HG03442 (cell line): ENCODE results near the gene DCLK1.

ENCODE experiments used
- ATAC-seq: cut with Tn5 transposase; IDR thresholded peaks from one replicate; pipeline ENCODE4 v1.9.1; 2021; ENCODE audit warnings: mild to moderate bottlenecking, moderate library complexity; ENCODE audit not compliant: unreplicated experiment

DCLK1 gene

DNA sequence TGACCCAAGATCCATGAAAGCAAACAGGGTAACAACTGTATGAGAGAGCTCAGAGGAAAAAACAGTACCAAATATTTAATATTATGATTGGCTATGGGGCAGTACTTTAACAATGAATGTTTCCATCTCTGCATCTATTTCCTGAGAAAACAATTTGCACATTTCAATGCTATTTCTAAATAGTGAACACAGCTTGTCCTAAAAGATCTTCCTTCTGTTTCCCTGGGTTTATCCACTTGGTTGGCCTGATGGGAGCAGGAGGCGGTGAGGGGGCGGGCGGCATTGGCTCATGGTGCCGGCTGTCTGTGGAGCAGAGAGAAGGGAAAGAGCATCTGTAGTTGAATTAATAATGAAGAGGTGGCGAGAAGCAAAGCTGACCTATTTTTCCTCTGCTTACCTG, 291.4 kb downstream of the DCLK1 start:
- no peak for ATAC-seq

- no peak for ATAC-seq
Observed at GRCh38 chr13:35838356-35838755, 292.8 kb downstream of the DCLK1 start.

DNA sequence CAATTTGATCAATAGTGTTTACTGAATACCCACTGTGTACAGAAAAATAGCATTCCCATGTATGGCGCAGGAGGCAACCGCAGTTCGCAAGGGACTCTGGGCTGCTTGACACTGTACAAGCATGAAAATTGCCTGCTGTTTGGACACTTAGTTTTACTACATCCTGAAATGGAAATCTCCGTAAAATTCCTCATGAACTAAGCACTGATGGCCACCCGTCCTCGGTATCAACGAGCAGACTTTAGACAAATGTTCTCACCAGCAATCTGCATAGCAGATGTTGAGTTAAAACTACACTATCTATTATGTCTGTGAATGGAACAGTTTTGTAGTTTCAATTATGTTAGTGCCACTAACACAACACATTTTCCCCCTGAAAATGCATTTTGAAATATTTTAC, 294.7 kb downstream of the DCLK1 start:
- no peak for ATAC-seq

DNA sequence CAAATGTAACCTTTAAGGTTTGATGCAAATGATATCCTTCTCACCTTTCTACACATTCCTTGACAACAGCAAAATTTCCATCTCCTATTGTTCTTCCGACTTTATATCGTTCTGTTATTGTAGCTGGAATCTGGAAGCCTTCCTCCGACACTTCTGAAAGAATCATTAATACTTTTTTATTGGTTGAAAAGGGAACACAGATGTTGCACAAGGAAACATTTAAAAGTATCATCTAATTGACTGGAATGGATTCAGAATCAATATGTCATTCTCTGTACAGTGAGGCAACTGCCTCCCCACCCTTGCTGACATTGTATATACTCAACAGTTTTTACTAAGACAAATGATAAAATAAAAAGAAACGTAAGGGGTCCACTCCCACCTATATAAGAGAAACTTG, 295.2 kb downstream of the DCLK1 start:
- ATAC-seq, result no peak

DNA sequence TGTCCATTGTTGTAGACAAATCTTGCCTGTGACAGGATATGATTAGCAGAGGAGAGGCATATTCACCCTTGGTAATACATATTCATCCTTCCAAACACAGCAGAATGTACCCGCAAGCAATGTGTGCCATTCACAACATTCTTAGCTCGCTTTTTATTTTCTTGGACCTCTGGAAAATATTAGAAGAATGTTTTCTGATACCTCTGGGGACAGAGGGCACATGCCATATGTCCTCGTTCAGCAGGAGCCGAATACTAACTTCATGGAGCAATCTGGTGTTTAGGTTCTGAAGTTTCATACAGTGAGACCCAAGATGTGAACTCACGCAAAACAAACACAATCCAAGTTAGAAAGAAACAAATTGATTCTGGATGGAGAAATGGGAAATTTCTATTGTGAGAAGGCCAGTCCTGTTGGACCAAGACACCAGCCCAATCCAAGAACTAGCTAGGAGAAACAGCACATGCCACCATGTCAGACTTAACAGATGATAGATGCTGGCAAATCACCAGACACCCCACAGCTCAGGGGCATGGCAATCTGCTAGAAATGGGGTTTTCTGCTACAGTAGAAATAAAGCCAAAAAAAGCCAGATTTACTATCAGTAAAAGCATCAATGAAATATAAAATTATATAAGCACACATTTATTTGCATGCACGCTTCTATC, 297.4 kb downstream of the DCLK1 start:
- ATAC-seq, result no peak

- ATAC-seq, result no peak
Observed at GRCh38 chr13:35833031-35833430, 298.2 kb downstream of the DCLK1 start.

- ATAC-seq, result no peak
Observed at GRCh38 chr13:35832551-35832950, 298.6 kb downstream of the DCLK1 start.

DNA sequence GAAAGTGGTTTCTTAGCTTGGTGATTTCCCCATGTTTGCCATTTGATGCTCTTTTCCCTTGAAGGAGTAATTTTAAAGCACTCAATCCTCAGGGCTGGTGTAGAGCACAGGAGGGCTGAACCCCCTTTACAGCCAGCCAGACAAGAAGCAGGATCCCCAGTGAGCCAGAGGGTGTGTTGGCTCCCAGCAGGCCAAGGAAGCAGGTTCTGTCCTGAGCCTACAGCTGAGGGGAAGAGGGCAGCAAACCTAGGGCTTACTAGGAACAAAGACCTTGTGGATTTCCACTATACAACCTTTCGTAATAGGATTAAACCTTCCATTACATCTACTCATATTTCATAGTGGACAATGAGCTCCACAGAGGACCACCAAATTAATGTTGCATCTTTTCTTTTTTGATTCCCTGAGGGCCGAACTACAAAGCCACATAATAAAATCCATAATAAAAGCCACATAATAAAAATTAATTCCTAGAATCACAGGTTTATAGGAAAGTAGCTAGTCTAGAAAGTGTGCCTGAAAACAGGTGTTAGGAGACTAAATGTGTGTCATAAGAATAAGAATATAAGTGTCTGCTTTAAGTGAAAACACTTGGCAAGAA, 300.2 kb downstream of the DCLK1 start:
- no peak for ATAC-seq

DNA sequence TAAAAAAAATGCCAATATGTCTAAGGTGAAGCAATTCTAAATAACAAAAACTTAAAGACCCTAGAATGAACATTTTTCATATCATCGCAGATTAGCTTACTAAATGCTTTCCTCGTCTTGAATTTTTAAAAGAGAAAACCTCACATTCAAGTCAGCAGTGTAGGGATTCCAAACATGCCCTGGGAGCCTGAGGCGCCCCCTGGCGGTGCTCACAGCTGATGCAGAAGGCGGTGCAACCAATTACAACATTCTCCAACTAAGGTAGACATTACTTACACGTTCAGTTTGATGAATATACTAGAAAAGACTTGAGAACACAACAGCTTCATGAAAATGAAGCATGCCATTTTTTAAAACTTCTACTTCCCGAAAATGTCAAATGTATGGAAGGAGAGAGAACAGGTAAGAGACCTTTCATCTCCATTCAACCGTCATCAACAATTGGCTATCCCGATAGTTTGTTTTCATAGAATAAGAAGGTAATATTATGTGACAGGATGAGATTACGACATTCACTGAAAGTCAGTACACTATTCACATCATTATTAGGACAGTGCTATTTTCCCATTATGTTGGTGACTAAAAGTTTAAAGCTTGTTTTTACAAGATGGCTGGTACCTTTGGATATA, 304.4 kb downstream of the DCLK1 start:
- ATAC-seq, result no peak

DNA sequence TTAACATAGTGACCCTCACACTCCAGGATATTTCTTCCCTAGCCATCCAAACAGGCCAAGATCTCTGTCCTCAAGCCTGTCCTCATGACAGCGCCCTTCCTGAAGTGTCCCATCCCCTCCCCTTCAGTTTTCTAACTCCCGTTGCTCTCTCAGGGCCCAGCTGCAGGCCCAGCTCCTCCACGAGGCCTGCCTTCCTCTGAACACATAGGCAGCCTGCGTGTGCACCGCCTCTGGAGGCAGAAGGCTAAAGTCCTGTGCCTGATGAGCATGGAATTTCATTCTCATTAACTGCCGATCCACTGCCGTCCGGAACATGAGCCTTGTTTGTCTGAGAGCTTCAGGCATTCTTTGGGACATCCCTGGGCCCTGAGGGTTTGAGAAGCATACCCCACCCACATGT, 306.4 kb downstream of the DCLK1 start:
- ATAC-seq, result no peak

DNA sequence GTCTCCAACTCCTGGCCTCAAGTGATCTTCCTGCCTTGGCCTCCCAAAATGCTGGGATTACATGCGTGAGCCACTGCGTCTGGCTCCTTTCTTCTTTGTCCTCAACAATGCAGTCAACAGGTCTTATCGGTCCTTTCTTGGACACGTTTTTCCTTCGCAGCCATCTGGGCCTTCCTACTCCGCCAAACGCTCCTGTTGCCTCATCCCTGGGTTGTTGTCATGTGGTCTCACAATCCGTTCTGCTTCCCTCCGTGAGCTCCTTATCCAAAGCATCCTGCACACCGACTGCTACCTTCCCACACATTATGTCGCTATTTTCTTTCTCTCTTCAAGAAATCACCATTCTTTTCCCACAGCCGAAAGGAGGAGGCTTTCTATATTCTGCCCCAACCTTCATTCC, 306.8 kb downstream of the DCLK1 start:
- ATAC-seq, result no peak

DNA sequence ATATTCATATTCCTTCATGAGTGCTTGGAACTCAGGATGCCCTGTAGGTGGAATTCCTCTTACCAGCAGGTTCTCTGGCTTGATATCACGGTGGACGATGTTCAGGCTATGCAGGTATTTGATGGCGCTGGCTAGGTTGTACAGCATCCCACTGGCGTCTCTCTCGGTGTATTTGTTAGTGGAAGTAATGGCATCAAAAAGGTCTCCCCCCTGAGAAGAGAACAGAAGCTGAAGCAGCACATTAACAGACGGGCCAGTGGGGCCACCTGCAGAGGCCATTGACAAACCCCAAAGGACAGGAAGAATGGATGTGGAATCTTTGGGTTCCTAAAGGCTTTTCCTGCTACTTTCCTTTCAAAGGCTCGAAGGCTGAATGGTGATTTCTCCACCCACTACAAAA, 308.5 kb downstream of the DCLK1 start:
- ATAC-seq, result no peak

DNA sequence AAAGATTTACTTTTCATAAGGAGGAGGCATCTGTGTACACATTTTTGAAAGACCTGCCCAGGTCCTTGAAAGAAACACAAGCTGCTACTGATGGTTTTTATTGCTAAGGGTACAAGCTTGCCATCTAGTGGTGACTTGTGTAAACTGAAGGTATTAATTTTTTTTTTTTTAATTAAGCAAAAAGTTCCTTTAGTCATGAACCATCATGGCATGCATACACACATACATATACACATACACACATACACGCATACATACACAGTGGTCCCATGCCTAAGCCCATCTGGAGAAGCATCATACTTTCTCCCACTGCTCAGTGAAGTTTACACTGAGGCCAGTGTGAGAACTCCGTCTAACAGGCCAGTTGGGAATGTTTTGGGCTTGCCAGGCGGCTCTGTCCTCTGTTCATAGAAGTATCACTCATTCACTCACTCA, 312.5 kb downstream of the DCLK1 start:
- peak; percentile 45 for ATAC-seq

- no peak for ATAC-seq
Observed at GRCh38 chr13:35817642-35818607, 313.3 kb downstream of the DCLK1 start.

GRCh38 chr13:35814605-35815011, 316.6 kb downstream of the DCLK1 start:
- no peak for ATAC-seq

DNA sequence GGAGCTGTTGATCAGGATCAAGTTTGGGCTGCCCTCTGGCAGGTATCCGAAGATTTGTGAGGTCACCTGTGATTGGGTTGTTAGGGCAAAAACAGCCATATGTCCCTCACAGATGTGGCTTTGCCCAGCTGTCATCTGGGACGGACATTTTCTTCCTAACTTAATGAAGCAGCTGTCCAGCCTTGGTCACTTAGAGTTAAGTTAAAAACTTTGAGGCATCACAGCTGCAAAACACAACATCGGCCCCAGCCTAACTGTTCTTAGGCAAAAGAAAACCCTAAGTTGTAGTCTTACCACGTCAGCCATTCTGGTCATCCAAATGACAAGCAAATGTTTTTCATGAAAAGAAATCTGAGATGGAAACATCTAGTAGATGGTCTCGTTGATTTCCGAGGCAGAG, 318.4 kb downstream of the DCLK1 start:
- no peak for ATAC-seq

DNA sequence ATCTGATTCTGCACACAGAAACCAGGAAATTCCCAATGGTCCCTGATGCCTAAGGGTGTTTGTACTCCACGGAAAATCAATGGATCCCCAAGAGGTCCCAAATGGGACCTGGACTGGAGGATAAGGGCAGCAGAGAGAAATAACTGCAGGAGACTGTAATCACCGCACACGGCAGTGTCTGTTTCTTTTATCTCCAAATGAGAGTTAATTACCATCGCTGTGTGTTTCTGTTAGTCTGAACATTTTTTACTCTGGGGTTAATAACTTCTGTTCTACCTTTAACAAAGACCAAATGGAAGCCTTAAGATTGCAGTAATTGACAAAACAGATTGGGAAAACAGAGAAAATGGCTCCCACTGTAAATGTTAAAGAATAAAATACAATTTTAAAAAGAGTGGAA, 320.9 kb downstream of the DCLK1 start:
- ATAC-seq, result no peak

DNA sequence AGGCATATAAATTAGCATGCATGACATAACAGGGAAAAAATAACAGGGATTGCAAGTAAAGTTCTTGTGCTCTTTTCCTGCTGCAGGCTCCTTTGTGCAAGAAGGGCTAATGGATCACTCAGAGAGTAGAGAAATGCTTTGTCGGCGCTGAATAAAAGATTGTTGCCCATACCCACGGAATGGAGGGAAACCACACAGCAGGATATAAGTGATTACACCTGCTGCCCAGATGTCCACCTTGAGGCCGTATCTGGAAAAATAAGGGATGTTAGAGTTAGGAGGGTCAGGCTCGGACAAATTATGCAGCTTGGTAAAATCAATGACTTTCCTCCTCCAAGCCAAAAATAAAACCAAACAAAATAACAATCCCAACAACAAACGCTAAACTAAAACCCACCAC, 322.3 kb downstream of the DCLK1 start:
- ATAC-seq, result no peak

- ATAC-seq, result no peak
Observed at GRCh38 chr13:35804901-35805300, 326.3 kb downstream of the DCLK1 start.

DNA sequence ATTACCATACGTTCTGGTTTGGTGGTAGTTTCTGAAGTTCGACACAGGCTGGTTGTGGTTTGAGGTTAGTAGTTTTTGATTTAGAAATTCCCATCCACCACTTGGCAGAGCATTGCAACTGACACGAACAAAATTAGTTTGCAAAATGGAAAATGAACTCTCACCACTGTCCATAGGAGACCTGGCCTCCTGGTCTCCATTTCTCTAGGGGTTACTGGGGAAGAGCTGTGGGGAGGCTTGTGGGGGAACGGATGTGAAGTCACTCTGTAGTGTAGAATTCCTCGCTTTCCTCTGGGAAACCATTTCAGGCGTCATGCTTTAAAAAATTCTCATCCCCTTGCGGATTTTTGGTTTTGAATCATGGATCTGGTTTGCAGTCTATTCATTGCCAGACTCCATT, 333.2 kb downstream of the DCLK1 start:
- no peak for ATAC-seq

GRCh38 chr13:35797244-35797643, 333.9 kb downstream of the DCLK1 start:
- no peak for ATAC-seq
